ENCODE measurements around the gene ZNF574.
A peak's percentile ranks its signal among the peaks of the same experiment; 100 is the strongest.

ZNF574 gene

DNA sequence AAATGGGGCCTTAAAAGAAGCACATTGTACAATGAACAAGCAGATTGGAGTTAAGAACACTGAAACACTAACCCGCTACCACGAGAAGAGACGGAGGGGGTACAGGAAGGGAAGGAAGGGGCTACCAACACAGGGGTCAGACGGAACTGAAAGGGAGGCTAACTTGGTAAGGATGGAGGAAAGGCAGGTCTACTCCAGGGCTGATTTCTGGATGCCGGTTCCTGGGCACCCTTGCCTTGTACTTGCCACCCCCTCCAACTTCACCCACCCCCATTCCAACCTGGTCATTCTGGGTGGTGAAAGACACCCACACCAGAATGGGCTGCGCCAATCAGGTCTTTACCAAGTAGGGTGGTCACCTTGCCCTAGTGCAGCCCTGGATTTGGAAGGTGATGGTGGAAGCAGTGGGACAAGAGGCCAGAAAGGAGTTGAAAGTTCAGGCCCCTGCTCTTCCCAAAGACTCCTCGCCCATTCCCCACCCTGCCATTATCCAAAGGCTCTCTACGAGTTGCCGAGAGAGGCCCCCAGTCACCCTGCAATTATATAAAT lies 10.3 kb downstream of the ZNF574 start:
- Histone ChIP-seq H3K9me3 (ENCODE audit: insufficient read depth, low read depth, low read length) (no peaks in the 10 kb centered on the region), H3K79me2 (ENCODE audit: insufficient read depth, low read length) (peaks cover 7% of the 10 kb centered on the region; the same call in 1 of the 2 replicates), H3K9ac (ENCODE audit: low read depth, low read length, poor library complexity, severe bottlenecking) (no peak overlapping the region), H3K4me3 (ENCODE audit: low read length, poor library complexity, severe bottlenecking) (no peak overlapping the region), H3K9me2 (replicated peaks; ENCODE audit: low read depth, low read length) (no peaks in the 10 kb centered on the region), H3K4me1 (ENCODE audit: insufficient read depth, low read length, poor library complexity, severe bottlenecking) (peaks cover 8% of the 10 kb centered on the region), H3F3A (ENCODE audit: low read depth) (no peaks in the 10 kb centered on the region), H3K27me3 (ENCODE audit: insufficient read depth, low read length, poor library complexity, severe bottlenecking) (no peaks in the 10 kb centered on the region), H3K4me2 (ENCODE audit: low read depth, low read length, poor library complexity, severe bottlenecking) (no peak overlapping the region), H3K36me3 (ENCODE audit: insufficient read depth, low read length) (peaks cover 10% of the 10 kb centered on the region; the same call in 1 of the 2 replicates), H2AFZ (ENCODE audit: low read length) (no peak overlapping the region), H4K20me1 (ENCODE audit: insufficient read depth, low read length, poor library complexity, severe bottlenecking) (peaks cover 3% of the 10 kb centered on the region)
- no peak for TF ChIP-seq EZH2phosphoT487 (IDR thresholded peaks at IDR 0.05; ENCODE audit: borderline replicate concordance)
- TF ChIP-seq, protein P1, sequence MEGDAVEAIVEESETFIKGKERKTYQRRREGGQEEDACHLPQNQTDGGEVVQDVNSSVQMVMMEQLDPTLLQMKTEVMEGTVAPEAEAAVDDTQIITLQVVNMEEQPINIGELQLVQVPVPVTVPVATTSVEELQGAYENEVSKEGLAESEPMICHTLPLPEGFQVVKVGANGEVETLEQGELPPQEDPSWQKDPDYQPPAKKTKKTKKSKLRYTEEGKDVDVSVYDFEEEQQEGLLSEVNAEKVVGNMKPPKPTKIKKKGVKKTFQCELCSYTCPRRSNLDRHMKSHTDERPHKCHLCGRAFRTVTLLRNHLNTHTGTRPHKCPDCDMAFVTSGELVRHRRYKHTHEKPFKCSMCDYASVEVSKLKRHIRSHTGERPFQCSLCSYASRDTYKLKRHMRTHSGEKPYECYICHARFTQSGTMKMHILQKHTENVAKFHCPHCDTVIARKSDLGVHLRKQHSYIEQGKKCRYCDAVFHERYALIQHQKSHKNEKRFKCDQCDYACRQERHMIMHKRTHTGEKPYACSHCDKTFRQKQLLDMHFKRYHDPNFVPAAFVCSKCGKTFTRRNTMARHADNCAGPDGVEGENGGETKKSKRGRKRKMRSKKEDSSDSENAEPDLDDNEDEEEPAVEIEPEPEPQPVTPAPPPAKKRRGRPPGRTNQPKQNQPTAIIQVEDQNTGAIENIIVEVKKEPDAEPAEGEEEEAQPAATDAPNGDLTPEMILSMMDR (conservative IDR thresholded peaks at IDR 0.05; ENCODE audit: low read length) = no peak

DNA sequence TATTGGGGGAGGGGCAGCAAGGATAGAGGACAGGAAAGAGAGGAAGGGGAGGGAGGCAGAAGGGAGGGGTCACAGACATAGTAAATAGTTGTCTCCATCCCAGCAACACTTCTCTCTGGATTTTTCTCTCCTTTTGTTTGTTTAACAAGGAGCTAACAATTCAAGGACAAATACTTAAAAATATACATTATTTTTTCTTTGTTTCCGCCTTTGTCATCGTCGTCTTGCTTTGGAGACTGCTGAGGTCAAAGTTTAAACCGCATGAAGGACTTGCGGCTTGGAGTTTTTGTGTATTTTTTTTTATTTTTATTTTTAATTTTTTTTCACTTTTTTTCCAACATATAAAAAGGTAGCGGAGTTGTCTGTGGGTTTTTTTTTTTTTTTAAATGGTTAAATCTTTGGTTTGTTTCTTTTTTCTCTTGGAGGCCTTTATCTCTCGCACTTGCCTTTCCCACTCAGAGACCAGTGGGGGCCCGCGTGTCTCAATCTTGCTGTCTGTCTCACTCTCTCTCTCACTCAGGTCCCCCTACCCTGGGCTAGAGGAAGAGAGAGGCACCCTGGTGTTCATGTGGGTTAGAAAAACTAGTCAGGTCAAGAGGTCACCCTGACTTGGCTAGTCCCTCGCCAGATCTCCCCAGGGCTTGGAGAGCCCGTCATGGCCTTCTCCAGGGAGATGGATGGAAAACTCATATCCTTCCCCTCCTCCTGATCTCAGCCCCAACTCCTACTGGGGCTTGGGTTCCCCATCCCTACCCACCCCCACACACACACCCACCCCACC lies 11.0 kb downstream of the ZNF574 start:
- Histone ChIP-seq H4K20me1 (ENCODE audit: insufficient read depth, low read length, poor library complexity, severe bottlenecking) (no peaks in the 10 kb centered on the region), H2AFZ (ENCODE audit: low read length) (no peak overlapping the region), H3K4me3 (ENCODE audit: low read length, poor library complexity, severe bottlenecking) (no peak overlapping the region), H3K9me2 (replicated peaks; ENCODE audit: low read depth, low read length) (no peaks in the 10 kb centered on the region), H3K4me1 (ENCODE audit: insufficient read depth, low read length, poor library complexity, severe bottlenecking) (peaks cover 8% of the 10 kb centered on the region), H3K36me3 (ENCODE audit: insufficient read depth, low read length) (peaks cover 4% of the 10 kb centered on the region; the same call in 1 of the 2 replicates), H3K9ac (ENCODE audit: low read depth, low read length, poor library complexity, severe bottlenecking) (no peak overlapping the region), H3F3A (ENCODE audit: low read depth) (no peaks in the 10 kb centered on the region), H3K4me2 (ENCODE audit: low read depth, low read length, poor library complexity, severe bottlenecking) (no peak overlapping the region), H3K9me3 (ENCODE audit: insufficient read depth, low read depth, low read length) (no peaks in the 10 kb centered on the region), H3K79me2 (ENCODE audit: insufficient read depth, low read length) (0 out of 2 replicates have a peak, but pooled peaks cover under 1% of the 10 kb centered on the region), H3K27me3 (ENCODE audit: insufficient read depth, low read length, poor library complexity, severe bottlenecking) (no peaks in the 10 kb centered on the region)
- TF ChIP-seq EZH2phosphoT487 (IDR thresholded peaks at IDR 0.05; ENCODE audit: borderline replicate concordance) = no peak
- TF ChIP-seq, protein P1 (conservative IDR thresholded peaks at IDR 0.05; ENCODE audit: low read length) = no peak

DNA sequence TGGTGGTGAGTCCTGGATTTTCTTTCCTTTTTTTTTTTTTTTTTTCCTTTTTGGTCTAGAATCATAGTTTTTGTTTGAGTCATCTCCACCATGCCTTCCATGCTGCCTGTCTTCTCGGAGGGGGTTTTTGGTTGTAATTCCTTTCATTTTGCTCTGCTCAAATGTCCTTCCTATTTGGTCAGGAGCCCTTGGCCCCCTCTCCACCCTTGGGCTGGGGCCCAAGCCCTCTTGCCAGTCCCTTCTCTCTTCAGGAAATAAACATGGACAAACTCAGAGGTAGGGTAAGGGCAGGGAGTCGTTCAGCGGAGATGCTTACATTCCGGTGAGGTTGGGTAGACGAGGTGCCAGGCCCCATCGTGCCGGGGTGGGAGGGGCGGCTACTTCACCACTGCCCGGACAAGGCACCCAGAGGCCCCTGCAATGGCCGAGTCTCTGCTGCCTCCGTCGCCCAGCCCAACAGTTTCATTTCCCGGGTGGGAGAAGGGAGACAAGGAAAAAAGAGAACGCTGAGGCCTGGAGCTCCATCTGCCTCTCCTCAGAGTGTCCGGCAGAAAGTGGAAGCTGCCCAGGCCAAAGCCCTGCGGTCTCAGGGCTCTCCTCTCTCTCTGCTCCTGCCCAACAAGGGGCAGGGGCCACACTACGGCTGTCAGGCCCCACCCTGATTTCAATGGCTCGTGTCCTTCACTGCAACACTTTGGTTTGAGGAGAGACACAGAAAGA lies 12.7 kb downstream of the ZNF574 start:
- H4K20me1 ChIP-seq (ENCODE audit: insufficient read depth, low read length, poor library complexity, severe bottlenecking) = no peaks in the 10 kb centered on the region
- no peaks in the 10 kb centered on the region for H3K9me2 ChIP-seq (replicated peaks; ENCODE audit: low read depth, low read length)
- TF ChIP-seq, protein P1 (conservative IDR thresholded peaks at IDR 0.05; ENCODE audit: low read length) = no peak
- TF ChIP-seq EZH2phosphoT487 (IDR thresholded peaks at IDR 0.05; ENCODE audit: borderline replicate concordance) = no peak
- peak overlapping the region; percentile 51; the same call in 1 of the 2 replicates for H2AFZ ChIP-seq (ENCODE audit: low read length)
- no peak overlapping the region for H3K4me3 ChIP-seq (ENCODE audit: low read length, poor library complexity, severe bottlenecking)
- H3K79me2 ChIP-seq (ENCODE audit: insufficient read depth, low read length) = no peaks in the 10 kb centered on the region
- H3K9ac ChIP-seq (ENCODE audit: low read depth, low read length, poor library complexity, severe bottlenecking) = no peak overlapping the region
- no peaks in the 10 kb centered on the region for H3K27me3 ChIP-seq (ENCODE audit: insufficient read depth, low read length, poor library complexity, severe bottlenecking)
- H3K9me3 ChIP-seq (ENCODE audit: insufficient read depth, low read depth, low read length) = no peaks in the 10 kb centered on the region
- H3K4me2 ChIP-seq (ENCODE audit: low read depth, low read length, poor library complexity, severe bottlenecking) = peak overlapping the region; percentile 20
- H3K36me3 ChIP-seq (ENCODE audit: insufficient read depth, low read length) = no peaks in the 10 kb centered on the region
- H3F3A ChIP-seq (ENCODE audit: low read depth) = no peaks in the 10 kb centered on the region
- H3K4me1 ChIP-seq (ENCODE audit: insufficient read depth, low read length, poor library complexity, severe bottlenecking) = peaks cover 11% of the 10 kb centered on the region

All from Loucy (cell line).